Osteocyte (in vitro differentiated cells): ENCODE data around the gene FBXO4. TPM values are rescaled to one million over a fixed set of nuclear protein-coding genes. Genes with fewer than 3 reads are reported as not detected.

ENCODE experiments used
- DNase-seq: peaks from one replicate; pipeline ENCODE4 v3.0.0; 2021; ENCODE audit warnings: mixed read lengths; ENCODE audit not compliant: unreplicated experiment; ENCODE audit errors: extremely low spot score
- H3K27ac Mint-ChIP-seq: one replicate; pipeline ENCODE4 v1.8.0; 2021; ENCODE audit warnings: mild to moderate bottlenecking, mixed read lengths; ENCODE audit not compliant: unreplicated experiment
- H3K27me3 Mint-ChIP-seq: one replicate; pipeline ENCODE4 v1.8.0; 2021; ENCODE audit warnings: mixed read lengths; ENCODE audit not compliant: unreplicated experiment
- H3K36me3 Mint-ChIP-seq: one replicate; pipeline ENCODE4 v1.8.0; 2021; ENCODE audit warnings: mixed read lengths; ENCODE audit not compliant: unreplicated experiment
- H3K4me1 Mint-ChIP-seq: one replicate; pipeline ENCODE4 v1.8.0; 2021; ENCODE audit warnings: mixed read lengths; ENCODE audit not compliant: unreplicated experiment
- H3K4me3 Mint-ChIP-seq: one replicate; pipeline ENCODE4 v1.8.0; 2021; ENCODE audit warnings: mild to moderate bottlenecking, moderate library complexity, mixed read lengths; ENCODE audit not compliant: unreplicated experiment
- H3K9me3 Mint-ChIP-seq: one replicate; pipeline ENCODE4 v1.8.0; 2021; ENCODE audit warnings: mixed read lengths; ENCODE audit not compliant: unreplicated experiment
- CTCF ChIP-seq: fragments of 200-600 bp; sonication (generic); IDR thresholded peaks from 2 replicates; pipeline ENCODE4 v1.5.0; 2021; ENCODE audit warnings: antibody characterized with exemption, mild to moderate bottlenecking, moderate library complexity
- total RNA-seq: library from RNA; stranded (reverse); gene quantifications from 2 replicates; pipeline ENCODE4 v1.2.1, GENCODE V29; 2021

FBXO4 gene
- total RNA-seq, 1 donor from 2014 or later = 4.2 TPM

GRCh38 chr5:41955432-41956024, 30.4 kb downstream of the FBXO4 start:
- Mint-ChIP-seq H3K4me3 (no peak overlapping the region), H3K4me1 (no peaks in the 10 kb centered on the region), H3K27me3 (peaks cover 9% of the 10 kb centered on the region), H3K27ac (no peak overlapping the region), H3K36me3 (no peaks in the 10 kb centered on the region), H3K9me3 (peaks cover 19% of the 10 kb centered on the region)
- no peak for DNase-seq
- TF ChIP-seq CTCF = no peak

GRCh38 chr5:41956943-41957342, 31.9 kb downstream of the FBXO4 start:
- no peaks in the 10 kb centered on the region for H3K36me3 Mint-ChIP-seq
- H3K27me3 Mint-ChIP-seq = peaks cover 9% of the 10 kb centered on the region

GRCh38 chr5:41960481-41960880, 35.4 kb downstream of the FBXO4 start:
- no peak overlapping the region for H3K4me3 Mint-ChIP-seq
- H3K4me1 Mint-ChIP-seq = no peaks in the 10 kb centered on the region
- no peak for TF ChIP-seq CTCF

More at GRCh38 chr5:41956943-41957342, 31.9 kb downstream of the FBXO4 start:
- no peak for TF ChIP-seq CTCF
- Mint-ChIP-seq H3K4me1 (no peaks in the 10 kb centered on the region), H3K9me3 (peaks cover 24% of the 10 kb centered on the region), H3K27ac (no peak overlapping the region), H3K4me3 (no peak overlapping the region)
- no peak for DNase-seq

GRCh38 chr5:41961736-41962135, 36.7 kb downstream of the FBXO4 start:
- no peak for TF ChIP-seq CTCF
- Mint-ChIP-seq H3K36me3 (no peaks in the 10 kb centered on the region), H3K27ac (no peak overlapping the region), H3K4me1 (no peaks in the 10 kb centered on the region), H3K27me3 (peaks cover 2% of the 10 kb centered on the region), H3K4me3 (no peak overlapping the region), H3K9me3 (peaks cover 24% of the 10 kb centered on the region)
- DNase-seq = no peak

More at GRCh38 chr5:41960481-41960880, 35.4 kb downstream of the FBXO4 start:
- H3K27me3 Mint-ChIP-seq = peaks cover 4% of the 10 kb centered on the region
- H3K9me3 Mint-ChIP-seq = peaks cover 24% of the 10 kb centered on the region
- no peak overlapping the region for H3K27ac Mint-ChIP-seq
- no peak for DNase-seq
- no peaks in the 10 kb centered on the region for H3K36me3 Mint-ChIP-seq

- no peaks in the 10 kb centered on the region for H3K27me3 Mint-ChIP-seq
- H3K27ac Mint-ChIP-seq = no peak overlapping the region
- H3K4me3 Mint-ChIP-seq = no peak overlapping the region
- H3K36me3 Mint-ChIP-seq = no peaks in the 10 kb centered on the region
- DNase-seq = no peak
- no peaks in the 10 kb centered on the region for H3K4me1 Mint-ChIP-seq
- peaks cover 24% of the 10 kb centered on the region for H3K9me3 Mint-ChIP-seq
- TF ChIP-seq CTCF = no peak
Measured at GRCh38 chr5:41962491-41962890, 37.4 kb downstream of the FBXO4 start.
